SK-N-DZ (cell line): Measurements from ENCODE around the gene SLC8A2.
A peak's percentile ranks its signal among the peaks of the same experiment; 100 is the strongest.
"Not testable (repeated sequence)": the region's sequence is repeated elsewhere in the genome, so short reads cannot be mapped to it uniquely, and the experiment has no call there.

Experiments used
- DNase-seq: peaks from one replicate; pipeline ENCODE4 v3.0.0-alpha.2; 2015; ENCODE audit warnings: low spot score

Gene SLC8A2

DNA sequence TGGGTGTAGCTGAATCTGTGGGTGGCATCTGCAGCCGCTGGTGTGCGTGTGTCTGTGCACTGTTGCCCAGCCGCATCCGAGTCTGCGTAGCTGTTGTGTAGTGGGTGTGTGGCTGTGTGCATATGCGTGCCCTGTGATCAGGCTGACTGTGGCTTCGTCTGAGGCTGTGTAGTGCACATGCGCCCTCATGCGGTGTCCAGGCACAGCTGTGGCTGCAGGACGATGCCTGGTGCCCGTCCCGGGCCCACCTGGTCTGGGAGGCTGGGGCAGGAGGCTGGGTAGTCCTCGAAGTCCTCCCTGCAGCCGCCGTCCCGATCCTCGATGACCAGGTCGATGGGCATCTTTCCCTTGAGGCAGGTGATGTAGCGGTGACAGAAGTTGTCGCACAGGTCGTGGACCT lies 57.2 kb downstream of the SLC8A2 start:
- DNase-seq = no peak

- DNase-seq = no peak
Measured at GRCh38 chr19:47413941-47414340, 57.8 kb downstream of the SLC8A2 start.

GRCh38 chr19:47411696-47412095 lies 60.0 kb downstream of the SLC8A2 start:
- DNase-seq = not testable (repeated sequence)

DNA sequence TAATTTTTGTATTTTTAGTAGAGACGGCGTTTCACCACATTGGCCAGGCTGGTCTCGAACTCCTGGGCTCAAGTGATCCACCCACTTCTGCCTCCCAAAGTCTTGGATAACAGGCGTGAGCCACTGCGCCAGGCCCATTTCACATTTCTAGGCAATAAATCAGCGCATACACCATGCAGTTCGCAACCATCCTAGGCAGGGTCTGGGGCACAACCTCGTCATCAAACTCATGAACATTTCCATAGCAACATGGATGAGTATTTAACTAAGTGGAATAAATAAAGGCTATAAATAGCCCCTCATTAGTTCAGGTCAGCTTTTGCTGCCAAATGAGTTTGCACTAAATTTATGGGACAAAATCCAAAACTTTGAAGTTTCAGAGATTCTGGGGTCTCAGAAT lies 60.6 kb downstream of the SLC8A2 start:
- DNase-seq = no peak

GRCh38 chr19:47408156-47408938 lies 63.3 kb downstream of the SLC8A2 start:
- DNase-seq = no peak

- DNase-seq = no peak
Measured at GRCh38 chr19:47407417-47407774, 64.3 kb downstream of the SLC8A2 start.

- DNase-seq = no peak
Measured at GRCh38 chr19:47406711-47407416, 64.8 kb downstream of the SLC8A2 start.

DNA sequence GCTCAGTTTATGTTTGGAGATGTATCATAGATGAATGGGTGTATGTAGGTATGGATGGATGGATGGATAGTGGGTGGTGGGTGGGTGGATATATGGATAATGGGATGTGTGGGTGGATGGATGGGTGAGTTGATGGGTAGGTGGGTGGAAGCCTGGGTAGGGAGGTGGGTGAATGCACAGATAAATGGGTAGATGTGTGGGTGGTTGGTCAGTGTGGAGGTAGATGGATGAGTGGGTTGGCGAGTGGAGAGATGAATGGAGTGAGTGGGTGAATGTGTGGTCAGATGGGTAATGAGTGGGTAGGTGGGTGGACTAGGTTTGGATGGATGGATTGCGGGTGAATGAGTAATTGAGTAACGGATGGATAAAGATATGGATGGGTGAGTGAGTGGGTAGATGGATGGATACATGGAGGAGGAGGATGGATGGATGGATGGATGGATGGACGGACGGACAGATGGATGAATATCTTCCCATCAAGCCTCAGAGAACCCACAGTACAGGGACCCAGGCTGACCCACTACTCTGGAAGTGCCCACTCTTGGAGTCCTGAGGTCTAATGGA lies 65.8 kb downstream of the SLC8A2 start:
- DNase-seq = no peak

GRCh38 chr19:47405197-47405550 lies 66.5 kb downstream of the SLC8A2 start:
- DNase-seq = no peak

- no peak for DNase-seq
Measured at GRCh38 chr19:47404334-47405196, 67.1 kb downstream of the SLC8A2 start.

DNA sequence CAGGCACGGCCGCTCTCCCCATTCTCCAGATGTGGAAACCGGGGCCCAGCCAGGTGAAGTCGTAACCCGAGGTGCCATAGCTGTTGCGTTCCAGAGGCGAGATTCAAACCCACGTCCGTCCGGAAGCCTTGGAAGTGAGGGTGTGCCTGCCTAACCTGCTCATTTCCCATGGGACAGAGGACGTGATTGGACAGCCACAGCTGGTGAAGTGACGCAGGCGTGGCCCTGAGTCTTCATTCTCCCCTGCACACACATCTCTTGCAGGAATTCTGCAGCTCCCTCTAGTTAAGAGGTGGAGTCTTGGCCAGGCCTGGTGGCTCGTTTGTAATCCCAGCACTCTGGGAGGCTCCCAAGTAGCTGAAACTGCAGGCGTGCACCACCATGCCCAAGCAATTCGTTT lies 69.2 kb downstream of the SLC8A2 start:
- no peak for DNase-seq

DNA sequence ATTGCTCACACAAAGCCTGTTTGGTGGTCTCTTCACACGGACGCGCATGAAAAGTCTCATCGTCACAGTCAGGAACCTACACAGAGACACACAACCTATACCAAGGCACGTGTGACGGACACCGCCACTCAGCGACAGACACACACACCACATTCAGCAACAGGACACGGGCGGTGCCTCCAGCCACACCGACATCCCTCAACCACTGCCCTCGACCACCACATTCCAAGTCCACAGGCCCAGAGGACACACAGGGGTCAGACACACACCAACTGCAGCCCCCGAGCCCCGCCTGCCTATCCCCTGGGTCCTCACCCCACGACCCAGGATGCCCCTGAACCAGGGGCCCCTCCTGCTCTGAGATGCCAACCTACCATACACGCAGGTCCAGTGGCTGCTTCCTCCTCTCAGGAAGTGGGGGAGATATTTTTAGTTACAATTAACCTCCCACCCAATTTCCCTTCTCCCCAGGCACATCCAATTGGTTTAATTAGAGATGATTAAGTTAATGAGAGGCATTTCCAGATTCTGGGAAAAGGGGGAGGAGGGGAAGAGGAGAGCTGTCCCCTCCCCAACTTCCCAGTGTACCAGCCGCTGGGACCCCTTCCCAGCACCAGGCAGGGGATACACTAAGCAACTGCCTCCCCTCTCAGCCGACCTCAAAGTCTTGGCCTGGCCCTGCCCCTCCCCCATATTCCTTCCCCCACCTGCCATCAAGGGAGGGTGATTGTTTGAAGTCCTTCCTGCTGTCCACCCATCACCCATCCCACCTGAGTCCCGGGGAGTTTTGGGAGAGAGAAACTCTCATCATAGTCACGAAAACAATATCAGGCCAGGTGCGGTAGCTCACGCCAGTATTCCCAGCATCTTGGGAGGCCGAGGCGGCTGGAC lies 72.7 kb downstream of the SLC8A2 start:
- no peak for DNase-seq

DNA sequence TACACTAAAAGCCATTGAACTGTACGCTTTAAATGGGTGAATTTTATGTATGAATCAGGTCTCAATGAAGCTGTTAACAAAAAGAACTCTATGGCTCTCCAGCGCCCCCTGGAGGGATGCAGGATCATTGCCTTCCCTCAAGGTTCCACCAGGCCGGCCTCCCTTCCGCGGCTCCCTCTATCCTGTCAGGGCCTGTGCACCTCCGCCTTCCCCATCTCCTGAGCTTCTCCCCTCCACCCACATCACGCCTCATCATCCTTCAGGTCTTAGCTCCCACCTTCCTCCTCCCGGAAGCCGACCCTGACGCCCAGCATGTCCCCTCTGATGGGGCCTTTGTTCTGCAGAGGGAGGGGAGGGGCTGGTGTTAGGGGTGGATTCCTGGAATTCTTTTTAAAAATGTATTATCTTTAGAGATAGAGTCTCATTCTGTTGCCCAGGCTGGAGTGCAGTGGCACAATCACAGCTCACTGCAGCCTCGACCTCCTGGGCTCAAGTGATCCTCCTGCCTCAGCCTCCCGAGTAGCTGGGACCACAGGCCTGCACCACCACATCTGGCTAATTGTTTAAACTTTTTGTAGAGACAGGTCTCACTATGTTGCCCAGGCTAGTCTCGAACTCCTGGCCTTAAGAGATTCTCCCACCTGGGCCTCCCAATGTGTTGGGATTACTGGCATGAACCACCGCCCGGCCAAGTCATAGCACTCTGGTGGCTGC lies 80.0 kb downstream of the SLC8A2 start:
- peak; percentile 48 for DNase-seq

DNA sequence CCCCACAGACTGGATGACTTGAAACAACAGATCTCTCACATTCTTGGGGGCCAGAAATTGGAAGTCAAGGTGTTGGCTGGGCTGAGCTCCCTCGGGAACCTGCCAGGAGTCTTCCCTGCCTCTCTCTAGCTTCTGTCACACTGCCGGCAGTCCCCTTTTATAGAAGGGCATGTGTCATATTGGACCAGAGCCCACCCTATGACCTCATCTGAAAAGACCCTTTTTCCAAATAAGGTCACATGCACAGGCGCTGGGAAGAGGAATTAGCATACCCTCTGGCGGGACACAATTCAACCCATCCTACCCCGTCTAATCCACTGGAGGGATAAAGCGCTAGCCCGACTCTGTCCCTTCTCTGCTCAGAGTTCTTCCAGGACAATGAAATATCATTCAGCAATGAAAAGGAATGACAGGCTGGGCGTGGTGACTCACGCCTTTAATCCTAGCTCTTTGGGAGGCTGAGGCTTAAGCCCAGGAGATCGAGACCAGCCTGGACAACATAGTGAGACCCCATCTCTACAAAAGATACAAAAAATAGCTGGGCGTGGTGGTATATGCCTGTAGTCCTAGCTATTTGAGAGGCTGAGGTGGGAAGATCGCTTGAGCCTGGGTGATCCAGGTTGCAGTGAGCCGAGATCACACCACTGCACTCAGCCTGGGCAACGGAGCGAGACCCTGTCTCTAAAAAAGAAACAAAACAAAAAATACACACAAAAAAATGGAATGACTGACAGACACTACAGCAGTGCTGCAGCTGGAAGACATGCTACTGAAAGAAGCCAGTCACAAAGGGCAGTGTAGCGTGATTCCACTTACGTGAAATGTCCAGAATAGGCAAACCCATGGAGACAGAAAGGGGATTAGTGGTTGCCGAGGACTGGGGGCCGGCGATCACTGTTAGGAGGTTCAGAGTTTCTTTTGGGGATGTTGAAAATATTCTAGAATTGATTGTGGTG lies 80.9 kb downstream of the SLC8A2 start:
- no peak for DNase-seq

DNA sequence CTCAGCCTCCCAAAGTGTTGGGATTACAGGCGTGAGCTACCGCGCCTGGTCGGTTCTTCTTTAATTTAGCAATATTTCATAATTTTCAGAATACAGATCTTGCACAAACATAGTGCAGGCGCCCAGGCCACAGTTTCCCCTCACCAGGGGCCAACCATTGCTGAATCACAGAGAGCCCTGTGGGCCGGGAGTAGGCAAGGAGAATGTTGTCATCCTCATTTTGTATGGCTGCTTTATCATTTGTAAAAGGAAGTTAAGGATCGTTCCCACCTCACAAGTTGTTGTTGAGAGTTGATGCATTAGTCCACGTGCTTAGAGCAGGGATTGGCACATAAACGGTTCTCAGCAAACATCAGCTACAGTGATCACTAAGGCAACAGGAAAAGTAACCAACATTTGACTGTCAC lies 82.5 kb downstream of the SLC8A2 start:
- no peak for DNase-seq

DNA sequence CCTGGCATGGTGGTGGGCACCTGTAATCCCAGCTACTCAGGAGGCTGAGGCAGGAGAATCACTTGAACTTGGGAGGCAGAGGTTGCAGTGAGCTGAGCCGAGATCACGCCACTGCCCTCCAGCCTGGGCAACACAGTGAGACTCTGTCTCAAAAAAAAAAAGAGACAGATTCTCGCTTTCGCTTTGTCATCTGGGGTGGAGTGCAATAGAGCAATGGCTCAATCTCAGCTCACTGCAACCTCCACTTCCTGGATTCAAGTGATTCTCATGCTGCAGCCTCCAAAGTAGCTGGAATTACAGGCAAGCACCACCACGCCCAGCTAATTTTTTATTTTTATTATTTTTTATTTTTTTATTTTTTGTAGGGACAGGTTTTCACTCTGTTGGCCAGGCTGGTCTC lies 83.0 kb downstream of the SLC8A2 start:
- not testable (repeated sequence) for DNase-seq

- not testable (repeated sequence) for DNase-seq
Measured at GRCh38 chr19:47387623-47388022, 84.1 kb downstream of the SLC8A2 start.

GRCh38 chr19:47386582-47386981 lies 85.1 kb downstream of the SLC8A2 start:
- not testable (repeated sequence) for DNase-seq

DNA sequence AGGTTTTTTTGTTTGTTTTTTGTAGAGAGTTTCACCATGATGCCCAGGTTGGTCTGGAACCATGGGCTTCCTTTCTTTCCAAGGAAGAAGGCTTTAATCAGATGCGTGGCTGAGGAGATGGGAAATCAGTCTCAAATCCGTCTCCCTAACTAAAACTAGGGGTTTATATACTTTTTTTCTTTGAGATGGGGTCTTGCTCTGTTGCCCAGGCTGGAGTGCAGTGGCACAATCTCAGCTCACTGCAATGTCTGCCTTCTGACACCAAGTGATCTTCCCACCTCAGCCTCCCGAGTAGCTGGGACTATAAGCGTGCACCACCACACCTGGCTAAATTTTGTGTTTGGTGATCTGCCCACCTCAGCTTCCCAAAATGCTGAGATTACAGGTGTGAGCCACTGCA lies 87.2 kb downstream of the SLC8A2 start:
- not testable (repeated sequence) for DNase-seq
